GM21737 (cell line): ENCODE measurements around the gene HTR2A.
A peak's percentile ranks its signal among the peaks of the same experiment; 100 is the strongest.

ENCODE experiments used
- ATAC-seq: cut with Tn5 transposase; IDR thresholded peaks from one replicate; pipeline ENCODE4 v1.9.1; 2021; ENCODE audit warnings: mild to moderate bottlenecking, moderate library complexity; ENCODE audit not compliant: unreplicated experiment

The HTR2A gene

DNA sequence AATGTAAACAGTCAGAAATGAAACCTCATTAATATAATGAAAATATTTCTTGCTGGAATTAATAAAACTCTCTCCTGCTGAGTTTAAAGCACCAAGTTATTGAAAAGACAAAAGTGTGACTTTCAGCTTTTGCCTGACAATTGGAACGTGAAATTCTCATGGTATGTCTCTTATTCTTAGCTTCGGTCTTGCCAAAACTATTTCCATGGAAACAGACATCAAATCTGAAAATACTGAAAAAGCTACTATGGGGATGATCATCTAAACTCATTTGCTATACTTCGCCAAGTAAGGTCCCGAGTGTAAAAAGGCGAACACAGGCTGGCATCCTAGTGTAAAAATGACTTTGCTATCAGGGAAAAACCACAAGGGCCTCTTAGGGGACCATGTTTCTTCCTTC is 22.8 kb downstream of the HTR2A start:
- ATAC-seq = no peak

DNA sequence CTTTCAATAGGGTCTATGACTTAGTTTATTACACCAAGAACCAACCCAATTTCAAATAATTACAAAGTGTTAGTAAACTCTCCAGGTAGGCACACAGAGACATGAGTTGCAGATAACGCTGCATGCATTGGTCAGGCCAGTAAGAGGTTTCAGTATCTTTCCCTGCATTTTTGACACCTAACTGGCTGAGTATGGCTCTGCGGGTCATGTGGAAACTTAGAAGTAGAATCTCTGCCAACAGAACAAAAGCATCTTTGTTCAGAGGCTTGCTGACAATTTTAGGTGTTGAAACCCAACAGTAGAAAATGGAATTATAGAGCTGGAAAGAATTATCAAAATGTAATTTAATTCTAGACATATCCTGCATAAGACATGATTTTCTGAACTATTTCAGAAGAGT is 25.3 kb downstream of the HTR2A start:
- ATAC-seq = no peak

DNA sequence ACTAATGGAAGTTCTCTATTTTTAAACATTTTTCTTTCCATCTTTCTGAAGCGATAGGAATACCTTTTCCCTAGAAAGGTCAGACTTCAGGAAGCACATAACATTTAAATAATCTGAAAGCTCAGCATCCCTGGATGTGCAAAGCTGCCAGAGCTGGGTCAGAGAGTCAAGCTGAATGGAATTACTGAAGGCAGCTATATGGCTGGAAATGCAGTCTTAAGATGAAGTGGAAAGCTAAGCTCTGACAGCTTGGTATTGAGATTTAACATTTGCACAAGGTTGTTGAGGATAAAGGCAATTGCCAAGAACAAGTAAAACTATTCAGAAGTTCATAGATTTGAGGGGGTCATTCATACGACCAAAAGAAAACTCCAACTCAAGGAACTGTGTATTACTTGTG is 28.8 kb downstream of the HTR2A start:
- ATAC-seq = no peak

DNA sequence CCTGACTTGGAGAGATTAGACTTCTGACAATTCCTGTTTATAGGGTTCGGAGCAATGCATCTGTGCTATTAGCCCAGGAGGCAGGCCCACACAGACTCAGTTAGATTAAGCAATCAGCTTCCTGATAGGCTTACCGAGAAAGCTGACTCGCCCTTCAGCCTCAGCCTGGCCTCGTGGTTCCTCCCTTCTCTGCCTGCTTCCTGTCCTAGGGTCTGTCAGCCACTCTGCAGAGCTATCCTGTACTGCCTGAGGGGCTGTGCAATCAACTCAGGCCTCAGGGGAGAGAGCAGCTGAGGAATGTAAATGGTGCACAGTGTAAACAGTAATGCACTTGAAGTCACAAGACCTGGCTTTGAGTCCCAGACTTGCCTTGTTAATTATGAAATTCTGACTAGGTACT is 30.7 kb downstream of the HTR2A start:
- ATAC-seq = peak; percentile 78

DNA sequence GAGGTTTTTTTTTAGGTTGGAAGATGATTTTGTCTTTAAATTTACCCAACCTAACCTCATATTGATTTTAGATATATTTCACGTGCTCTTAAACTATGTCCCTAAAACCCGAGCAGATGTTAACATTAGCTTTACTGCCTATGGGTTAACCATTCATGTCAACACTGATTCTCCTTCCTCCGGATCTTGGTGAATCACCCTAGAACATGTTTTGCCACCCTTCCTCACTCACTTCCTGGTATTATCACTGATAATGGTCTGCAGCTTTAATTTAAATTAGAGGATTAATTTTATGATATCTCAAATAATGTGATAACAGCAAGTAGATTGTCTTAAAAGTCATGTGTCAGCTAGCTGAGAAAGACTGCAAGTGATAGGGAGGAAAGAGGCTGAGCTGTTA is 31.9 kb downstream of the HTR2A start:
- no peak for ATAC-seq

DNA sequence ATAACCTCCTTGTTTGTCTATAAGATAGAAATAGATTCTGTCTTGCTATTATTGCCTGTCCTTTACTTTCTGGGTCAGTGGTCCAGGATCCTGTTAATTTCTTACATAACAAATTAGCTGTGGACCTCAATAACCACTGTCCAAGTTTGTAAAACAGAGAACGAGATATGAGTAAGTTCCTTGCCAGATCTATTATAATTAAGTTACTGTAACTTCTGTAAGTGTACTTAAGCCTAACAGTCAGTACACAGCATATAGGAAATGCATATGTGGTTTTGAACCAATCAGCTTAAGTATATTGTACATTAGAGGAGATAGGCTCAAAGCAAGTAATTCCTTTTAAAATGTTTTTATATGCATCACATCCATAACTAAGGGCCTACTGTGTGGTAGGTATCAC is 34.9 kb downstream of the HTR2A start:
- no peak for ATAC-seq

DNA sequence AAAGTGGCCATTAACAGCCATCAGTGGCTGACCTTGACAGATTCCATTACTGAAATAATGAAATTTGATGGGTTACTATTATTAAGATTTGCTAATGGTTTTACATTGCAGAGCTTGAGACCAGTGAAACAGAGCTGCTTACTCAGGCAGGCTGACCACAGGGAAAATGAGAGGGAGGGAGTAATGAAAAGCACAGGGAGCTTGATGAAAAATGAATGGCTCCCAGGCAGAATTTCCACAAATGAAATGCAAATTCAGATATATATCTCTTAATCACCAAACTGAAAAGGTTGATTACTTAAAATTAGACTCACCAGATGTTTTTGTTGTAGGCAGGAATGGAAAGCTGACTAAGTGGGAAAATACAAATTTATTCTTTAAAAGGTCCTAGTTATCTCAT is 36.1 kb downstream of the HTR2A start:
- ATAC-seq = no peak

DNA sequence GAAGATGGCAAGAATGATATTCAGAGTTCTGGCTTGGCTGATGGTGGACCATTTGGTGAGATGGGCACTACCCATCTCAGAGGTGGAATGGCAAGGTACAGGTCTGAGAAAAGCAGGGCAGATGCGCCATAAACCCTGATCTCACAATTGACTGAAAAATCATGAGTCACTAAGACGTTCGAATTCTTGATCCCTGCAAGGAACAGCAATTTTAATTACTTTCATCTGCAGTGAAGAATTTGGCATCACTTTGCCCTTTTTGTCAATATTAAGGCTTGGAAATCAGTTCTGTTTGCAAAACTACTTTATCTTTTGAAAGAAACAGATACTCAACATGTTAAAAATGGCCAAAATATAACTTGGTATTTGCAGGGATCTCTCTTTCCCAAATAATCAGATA is 38.1 kb downstream of the HTR2A start:
- ATAC-seq = no peak

DNA sequence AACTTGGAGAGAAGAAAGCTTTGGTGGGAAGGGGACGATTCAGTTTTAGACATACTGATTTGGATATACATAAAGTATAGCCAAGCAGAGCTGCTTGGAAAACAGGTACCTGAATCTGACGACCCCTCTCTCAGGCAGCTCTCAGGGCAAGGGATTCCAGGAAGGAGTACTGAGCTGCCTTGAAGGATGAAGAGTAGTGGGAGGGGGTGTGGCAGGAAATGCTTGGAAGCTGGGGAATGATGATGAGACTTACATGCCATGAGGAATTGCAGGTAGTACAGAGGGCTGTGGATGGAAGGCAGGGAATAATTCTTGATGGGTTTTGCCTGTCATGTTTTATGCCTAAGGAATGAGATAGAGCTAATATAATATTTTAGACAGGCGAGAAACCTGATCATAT is 38.7 kb downstream of the HTR2A start:
- no peak for ATAC-seq

DNA sequence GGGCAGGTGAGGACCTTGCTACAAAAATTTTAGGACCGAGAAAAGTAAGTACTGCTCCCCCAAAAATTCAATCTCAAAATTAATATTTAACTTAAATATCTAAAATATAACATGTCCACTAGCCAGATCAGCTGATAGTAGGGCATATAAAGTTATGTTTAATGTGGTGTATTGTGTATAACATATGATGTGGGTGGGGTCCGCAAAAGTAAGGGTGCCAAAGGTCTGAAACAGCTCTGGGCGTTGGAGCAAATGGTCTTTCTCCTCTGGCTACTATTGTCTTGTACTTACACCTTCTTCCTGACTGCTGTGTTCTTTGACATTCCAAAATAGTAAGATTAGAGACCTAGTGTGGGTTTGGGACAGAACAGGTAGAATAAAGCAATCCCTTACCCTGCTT is 41.2 kb downstream of the HTR2A start:
- ATAC-seq = no peak

DNA sequence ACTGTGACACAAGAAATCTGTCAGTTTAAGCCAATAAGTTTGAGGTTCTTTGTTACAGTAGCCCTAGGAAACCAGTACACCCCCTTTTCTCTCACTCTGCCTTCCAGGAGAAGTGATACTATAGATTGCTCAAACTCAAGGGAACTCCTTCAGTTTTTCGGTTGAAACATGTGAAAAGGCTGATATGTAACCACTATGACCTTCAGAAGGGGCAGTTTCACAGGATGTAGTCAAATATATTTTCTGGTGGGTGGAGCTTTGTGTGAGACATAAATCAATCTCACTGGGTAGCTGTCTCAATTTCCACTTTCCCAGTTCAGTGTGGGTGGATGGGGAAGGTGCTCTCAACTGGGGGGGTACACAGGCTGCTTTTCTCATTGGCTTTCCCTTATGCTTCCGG is 41.7 kb downstream of the HTR2A start:
- ATAC-seq = no peak

DNA sequence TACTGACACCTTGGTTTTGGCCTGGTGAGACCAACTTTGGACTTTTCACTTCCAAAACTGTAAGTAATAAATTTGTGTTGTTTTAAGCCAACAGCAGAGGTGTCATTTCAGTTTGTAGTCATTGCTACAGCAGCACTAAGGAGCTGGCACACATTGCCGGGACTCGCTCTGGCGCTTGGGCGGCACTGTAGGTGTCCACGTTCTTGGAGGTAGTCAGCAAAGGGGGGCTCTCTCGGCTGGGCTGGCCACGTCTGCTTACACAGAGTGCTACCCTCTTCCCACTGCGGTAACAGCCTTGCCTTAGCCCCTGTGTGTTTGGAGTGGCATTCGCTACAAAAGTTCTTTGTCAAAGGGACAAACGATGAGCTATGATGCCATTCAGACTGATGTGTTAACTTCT is 44.7 kb downstream of the HTR2A start:
- no peak for ATAC-seq

DNA sequence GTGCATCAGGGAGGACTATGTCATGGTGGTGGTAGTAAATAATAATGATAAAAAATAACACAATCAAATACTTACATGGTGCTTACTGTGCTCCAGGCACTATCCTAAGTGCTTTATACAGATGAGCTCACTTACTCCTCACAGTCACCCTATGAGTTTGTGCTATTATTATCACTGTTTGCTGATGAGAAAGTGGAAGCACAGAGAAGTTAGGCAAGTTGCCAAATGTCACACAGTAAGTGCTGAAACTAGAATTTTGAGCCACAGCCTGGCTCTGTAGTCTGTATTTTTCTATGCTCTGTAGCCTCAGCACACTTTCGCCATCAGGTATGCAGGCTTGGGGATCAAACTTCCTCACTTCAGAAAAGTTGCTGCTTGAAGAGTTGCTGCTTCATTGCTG is 46.6 kb downstream of the HTR2A start:
- ATAC-seq = no peak

DNA sequence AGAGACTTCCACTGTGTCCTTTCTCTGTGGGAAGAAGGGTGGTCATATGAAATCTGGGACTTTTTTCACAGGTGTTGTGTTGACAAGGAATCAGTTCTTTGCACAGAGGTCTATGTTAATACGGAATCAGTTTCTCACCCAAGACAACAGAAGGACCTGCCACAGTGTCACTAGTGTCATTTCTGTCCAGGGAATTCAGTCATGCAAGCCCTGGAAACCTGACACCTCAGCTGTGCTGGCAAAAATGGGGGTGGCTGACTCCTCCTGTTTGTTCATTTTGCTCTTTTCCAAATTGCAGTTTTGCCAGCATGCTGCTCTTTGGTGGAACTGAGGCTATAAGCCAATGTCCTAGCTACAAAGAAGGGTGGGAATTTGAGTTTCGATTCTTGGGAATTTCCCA is 50.1 kb downstream of the HTR2A start:
- no peak for ATAC-seq

DNA sequence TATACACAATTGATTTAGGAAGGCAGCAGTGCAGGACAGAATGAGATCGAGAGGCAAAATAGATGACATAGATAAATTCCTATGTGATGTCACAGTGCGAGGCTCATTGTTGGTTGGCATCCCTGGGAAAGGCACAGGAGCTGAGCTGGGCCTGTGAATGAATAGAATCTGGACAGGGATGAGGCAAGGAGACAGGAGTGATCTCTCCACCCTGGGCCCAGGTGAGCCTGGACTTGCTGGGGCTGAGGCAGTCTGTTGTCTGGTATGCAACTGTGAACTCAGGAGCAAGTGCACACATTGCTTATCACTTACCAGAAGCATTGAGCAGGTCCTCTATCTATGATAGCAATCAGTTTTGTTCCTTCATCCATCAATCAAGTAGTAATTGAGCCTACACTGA is 51.7 kb downstream of the HTR2A start:
- no peak for ATAC-seq

DNA sequence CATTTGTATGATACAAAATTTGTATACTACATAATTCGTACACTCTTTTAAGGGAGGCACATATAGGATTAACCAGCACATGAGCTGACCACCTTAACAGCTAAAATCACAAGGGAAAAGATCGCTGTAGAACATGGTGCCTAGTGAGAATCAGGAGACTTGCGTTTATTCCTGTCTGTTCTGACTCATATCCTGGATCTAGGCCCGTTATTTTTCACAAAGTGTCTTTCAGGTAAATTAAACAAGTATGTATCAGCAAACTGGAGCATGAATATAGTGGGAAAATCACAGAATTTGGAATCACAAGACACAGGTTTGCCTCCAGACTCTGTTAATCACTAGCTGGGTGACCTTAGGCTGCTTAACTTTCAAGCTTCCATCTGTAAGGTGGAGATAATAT is 52.4 kb downstream of the HTR2A start:
- ATAC-seq = no peak

DNA sequence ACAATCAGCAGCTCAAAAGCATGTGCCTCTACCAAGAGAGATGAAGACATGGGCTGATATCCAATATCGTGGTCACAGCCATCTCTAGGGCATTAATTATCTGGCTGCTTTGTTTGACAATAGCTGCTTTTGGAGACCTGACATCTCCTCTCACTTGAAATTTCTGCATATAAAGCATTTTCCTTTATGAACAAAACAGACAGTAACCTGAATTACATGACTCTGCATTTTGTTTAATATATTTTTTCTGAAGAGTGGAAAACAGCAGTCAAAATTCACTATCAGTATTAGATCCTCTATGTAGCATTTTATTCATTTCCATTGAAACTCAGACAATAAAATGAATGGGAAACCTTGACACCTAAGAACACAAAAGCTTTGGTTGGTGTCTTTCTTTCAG is 57.5 kb downstream of the HTR2A start:
- ATAC-seq = no peak

DNA sequence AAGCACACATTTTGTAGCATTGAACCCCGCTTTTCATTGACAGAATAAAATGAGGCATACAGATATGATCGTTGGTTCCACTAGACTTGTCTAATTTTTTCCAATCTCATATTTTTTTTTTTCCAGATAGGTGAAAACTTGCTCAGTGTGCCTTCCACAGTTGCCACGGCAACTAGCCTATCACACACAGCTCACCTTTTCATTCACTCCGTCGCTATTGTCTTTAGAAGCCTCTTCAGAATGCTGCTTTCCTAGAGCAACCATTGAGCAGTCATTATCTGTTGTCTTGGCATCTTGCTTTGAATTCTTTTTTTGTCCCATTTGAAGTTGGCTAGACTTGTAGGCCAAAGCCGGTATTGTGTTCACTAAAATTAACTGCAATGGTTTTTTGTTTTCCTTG is 62.2 kb downstream of the HTR2A start:
- no peak for ATAC-seq

DNA sequence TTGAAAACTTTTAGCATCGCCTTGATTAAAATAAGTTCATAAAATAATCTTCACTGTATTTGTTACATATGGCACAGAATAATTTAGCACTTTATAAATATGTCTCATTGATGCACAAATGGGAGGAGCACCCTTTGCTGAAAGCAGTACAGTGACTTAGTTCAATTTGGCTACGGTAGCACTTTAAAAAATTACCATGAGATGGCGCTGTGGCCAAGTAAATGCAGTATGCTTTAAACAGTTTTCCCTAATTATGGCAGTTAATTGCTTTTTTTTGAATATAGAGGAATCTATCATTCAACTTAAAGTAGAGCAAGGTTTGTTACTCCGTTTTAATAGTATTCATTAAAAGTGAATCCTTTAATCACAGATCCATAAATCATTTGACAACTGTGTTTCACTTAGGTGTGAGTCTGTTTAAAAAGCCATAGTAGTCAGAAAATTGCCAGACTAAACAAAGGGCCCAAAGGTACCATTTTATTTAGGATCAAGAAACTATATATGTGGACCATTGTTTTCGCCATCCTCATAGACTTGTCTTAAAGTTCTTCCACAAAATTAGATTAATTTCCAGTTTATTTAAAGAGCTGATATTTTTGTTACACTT is 65.2 kb downstream of the HTR2A start:
- no peak for ATAC-seq

DNA sequence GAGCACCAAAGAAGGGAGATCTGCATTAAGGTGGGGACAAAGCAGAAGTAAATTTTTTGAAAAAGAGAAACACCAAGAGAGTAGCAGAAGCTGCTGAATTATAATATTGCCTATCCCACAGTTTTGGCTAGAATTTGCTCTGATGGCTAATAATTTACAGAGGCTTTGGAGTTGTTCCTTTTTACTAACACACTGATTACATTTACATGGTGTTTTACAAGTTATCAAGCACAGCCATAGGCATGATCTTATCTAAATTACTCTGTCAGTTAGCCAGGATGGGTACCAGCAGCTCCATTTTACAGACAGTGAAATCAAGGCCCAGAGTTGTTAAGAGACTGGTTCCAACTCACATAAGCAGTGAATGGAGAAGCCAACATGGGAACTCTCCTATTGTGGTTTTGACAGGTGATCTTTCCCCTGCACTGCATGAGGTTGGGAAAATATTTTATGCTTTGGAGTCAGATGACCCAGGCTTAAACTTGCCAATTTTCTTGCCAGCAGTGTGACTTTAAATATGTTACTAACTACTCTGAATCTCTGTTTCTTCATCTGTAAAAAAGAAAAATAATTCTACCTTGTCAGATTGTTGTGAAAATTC is 66.3 kb downstream of the HTR2A start:
- ATAC-seq = no peak

DNA sequence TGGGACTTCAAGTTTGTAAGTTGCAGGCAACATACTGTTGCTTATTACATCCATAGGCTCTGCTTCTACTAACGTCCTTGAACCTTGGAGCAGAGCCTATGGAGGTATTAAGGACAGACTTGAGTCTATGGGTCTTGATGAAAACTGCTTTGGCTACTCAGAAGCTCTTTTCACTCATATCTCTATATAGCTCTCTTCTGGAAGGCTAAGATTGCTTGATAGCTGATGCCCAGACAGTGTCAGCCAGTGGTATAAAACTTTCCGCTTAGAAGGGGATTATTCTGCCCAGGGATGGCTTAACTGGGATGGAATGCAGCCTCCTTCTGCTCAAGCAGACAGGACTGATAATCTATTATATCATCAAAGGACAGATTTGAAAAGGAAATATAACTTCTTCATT is 74.3 kb downstream of the HTR2A start:
- ATAC-seq = no peak

DNA sequence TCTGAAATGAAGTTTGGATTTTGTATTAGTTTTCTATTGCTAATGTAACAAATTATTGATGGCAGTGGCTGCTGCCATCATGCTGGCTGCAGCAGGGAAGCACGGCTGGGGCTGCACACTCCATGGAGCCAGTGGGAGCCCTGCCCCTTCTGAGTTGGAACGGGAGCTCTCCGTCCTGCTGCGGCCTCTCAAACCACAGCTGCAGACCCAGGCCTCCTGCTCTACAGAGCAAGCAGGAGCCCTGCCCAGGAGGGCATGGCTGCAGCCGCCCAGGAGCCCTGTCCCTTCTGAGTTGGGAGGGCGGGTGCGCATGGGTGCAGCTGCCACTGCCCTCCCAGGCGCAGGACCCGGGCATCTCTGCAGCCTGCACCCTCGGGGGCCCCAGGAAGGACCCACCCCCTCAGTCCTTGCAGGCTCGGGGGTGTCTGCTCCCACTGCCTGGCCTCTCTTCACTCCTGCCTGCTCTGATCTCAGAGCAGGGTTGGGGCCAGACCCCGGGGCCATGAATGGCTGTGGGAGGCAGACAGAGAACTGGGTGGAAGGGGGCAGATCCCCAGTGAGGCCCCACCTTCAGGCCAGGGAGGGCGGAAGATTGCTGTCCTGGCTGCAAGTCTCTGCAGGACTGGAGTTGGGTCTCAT is 78.9 kb downstream of the HTR2A start:
- no peak for ATAC-seq

DNA sequence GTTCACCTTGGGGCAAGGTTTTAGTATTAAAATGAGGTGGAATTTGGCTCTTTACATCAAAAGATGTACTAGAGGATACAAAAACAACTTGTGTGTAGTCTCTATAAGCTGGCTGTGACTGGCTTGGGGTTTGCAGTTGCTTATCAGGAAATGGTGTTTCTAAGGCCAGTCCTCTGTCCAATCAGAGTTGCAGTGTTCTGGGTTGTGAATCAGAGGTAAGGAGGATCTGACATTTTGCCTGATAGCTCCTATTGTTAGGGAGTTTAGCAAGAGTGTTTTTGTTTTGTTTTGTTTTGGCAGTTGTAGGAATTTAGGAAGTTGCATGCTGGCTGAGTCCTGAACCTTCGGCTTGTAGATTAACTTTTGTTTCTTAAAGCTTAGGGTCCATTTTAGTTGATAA is 79.8 kb downstream of the HTR2A start:
- ATAC-seq = no peak
